ENCODE results near the gene RAB21.
"Not testable (repeated sequence)": the region's sequence is repeated elsewhere in the genome, so short reads cannot be mapped to it uniquely, and the experiment has no call there.

Gene RAB21

DNA sequence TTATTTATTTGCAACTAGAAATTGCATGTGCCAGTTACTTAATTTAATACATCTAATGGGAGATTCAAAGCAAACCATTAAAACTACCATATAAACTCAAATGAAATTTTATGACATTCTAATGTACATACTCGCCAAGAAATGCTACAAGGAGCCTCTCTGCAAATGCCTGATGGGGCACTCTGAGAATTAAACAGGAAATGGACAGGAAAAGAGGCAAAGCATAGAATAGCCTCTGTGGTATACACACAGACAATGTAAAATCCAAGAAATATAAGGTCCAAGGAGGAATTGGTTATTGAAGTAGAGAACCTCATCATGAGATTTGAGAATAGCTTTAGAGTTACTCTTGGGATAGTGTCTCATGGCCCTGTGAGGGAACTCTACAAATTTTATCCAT, 41.2 kb downstream of the RAB21 start:
- no peak for DNase-seq (ENCODE audit: low read depth in 1 of 2, low spot score in 1 of 2)

DNA sequence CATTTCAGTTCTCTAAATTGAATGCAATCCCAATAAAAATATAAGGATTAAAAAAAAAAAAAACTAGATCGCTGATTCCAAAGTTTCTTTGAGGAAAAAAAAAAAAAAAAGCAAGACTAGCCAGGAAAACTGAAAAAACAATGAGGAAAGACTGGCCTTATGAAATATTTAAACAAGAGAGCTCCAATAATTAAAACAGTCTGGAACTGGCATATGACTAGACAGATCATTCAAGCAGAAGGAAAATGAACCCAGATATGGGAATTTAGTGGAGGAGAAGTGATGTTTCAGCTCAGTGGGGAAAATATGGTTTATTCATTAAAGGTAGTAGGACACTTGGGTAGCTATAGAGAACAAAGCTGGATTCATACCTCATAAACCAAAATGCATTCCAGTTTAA, 42.9 kb downstream of the RAB21 start:
- no peak for DNase-seq (ENCODE audit: low read depth in 1 of 2, low spot score in 1 of 2)

DNA sequence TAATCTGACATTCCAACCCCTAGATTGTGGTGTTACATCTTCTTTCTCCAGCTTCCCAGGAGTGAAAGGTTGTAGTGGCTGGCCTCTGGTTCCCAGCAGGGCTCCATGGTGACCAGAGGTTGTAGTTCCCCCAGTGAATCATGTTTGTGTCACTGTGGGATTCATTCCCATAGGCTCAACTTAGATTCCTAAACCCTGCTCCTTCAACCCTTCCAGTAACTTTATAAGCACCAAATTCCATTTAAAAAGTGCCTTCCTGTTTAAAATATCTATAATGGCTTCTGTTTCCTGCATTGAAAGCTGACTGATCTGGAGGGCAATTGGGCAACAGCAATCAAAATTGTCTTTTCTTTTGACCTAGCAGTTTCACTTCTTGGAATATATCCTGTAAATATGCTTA, 44.4 kb downstream of the RAB21 start:
- no peak for DNase-seq (ENCODE audit: low read depth in 1 of 2, low spot score in 1 of 2)

DNA sequence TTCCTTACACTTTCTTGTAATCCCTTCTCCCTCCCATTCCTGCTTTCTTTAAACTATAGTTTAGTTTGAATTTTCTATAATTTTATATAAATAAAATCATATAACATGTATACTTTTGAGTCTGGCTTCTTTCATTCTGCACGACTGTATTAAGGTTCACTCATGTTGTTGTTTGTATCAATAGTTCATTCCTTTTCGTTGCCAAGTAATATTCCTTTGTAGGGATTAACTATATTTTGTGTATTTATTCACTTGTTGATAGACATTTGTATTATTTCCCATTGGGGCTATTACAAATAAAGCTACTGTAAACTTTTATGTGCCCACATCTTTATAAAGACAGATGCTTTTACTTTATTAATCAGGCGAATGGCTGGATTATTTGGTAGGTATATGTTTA, 45.5 kb downstream of the RAB21 start:
- DNase-seq (ENCODE audit: low read depth in 1 of 2, low spot score in 1 of 2) = no peak

DNA sequence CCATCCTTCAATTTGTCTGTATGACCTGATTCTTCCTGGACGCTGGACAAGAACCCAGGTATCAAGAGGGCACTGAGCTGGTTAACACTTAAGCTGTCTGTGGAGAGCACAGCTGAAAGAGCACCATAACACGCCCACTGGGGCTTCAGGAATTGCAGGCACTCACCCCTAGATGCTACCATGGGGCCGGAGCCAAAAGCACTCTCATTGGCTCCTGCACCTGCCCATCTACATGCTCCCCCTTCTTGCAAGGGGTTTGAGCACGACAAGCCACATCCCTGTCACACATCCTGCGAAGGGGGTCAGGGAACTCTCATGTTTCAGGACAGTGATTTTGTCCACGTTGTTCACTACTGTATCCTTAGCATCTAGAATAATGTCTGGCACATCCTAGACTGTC, 49.8 kb downstream of the RAB21 start:
- no peak for DNase-seq (ENCODE audit: low read depth in 1 of 2, low spot score in 1 of 2)

DNA sequence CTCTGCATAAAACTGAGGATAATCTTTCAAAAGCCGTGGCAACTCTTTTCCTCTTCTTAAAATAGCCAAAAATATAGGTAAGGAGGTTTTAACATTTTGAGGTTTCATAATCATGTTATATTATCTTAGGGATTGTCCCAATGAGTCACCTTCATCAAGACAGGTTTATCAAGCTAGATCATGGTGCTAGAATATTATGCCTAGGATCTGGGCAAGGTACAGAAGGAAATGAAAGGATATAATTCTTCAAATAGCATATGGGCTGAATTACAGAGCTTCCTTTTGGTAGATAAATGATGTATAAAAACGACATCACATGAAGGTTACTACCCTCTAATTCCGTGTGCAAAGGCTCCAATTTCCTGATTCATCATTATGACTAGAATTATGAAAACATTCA, 56.3 kb downstream of the RAB21 start:
- DNase-seq (ENCODE audit: low read depth in 1 of 2, low spot score in 1 of 2) = no peak

DNA sequence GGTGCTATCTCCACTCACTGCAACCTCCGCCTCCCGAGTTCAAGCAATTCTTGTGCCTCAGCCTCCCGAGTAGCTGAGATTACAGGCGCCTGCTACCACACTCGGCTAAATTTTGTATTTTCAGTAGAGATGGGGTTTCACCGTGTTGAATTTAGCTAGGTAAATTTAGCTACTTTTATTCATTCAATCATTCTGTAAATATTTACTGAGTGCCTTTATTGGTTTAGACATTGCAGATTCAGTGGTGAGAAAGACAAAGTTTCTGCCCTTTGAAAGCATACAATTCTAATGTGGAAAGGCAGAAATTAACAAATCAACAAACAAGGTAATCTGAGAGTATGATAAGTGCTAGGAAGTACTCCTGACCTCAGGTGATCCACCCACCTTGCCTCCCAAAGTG, 60.6 kb downstream of the RAB21 start:
- not testable (repeated sequence) for DNase-seq (ENCODE audit: low read depth in 1 of 2, low spot score in 1 of 2)

DNA sequence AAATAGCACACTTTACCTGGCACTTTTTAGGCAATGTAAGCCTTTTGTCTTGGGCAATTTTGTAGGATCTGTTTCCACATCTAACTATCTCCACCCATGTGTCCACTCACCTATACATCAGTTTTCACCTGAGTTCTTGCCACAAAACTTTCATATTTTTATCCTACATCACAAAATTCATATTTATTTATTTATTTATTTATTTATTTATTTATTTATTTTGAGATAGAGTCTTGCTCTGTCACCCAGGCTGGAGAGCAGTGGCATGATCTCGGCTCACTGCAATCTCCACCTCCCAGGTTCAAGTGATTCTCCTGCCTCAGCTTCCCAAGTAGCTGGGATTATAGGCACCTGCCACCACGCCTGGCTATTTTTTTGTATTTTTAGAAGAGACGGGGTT, 67.4 kb downstream of the RAB21 start:
- not testable (repeated sequence) for DNase-seq (ENCODE audit: low read depth in 1 of 2, low spot score in 1 of 2)

DNA sequence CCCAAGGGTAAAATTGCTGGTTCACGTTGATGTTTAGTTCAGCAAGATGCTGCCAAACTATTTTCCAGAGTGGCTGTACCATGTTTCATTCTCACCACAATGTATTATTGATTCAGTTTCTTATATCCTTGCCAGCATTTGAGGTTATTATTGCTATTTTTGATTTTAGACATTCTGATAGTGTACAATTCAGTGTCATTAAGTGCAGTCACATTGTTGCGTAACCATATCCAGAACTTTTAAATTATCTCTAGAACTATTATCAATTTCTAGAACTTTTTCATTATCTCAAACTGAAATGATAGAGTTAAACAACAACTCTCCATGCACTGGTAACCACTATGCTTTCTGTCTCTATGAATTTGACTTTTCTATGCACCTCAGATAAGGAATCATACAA, 74.2 kb downstream of the RAB21 start:
- no peak for DNase-seq (ENCODE audit: low read depth in 1 of 2, low spot score in 1 of 2)

DNA sequence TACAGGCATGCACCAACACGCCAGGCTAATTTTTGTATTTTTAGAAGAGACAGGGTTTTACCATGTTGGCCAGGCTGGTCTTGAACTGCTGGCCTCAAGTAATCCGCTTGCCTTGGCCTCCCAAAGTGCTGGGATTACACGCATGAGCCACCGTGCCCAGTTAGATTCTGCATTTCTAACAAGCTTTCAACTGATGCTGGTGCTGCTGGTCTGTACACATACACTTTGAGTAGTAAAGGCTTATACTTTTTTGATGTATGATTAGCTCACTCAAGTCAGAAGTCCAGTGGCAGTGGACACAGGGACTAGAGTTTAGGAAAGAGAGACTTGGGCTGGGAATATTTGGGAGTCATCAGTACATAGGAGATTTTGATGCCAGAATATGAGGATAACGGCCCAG, 82.7 kb downstream of the RAB21 start:
- no peak for DNase-seq (ENCODE audit: low read depth in 1 of 2, low spot score in 1 of 2)

DNA sequence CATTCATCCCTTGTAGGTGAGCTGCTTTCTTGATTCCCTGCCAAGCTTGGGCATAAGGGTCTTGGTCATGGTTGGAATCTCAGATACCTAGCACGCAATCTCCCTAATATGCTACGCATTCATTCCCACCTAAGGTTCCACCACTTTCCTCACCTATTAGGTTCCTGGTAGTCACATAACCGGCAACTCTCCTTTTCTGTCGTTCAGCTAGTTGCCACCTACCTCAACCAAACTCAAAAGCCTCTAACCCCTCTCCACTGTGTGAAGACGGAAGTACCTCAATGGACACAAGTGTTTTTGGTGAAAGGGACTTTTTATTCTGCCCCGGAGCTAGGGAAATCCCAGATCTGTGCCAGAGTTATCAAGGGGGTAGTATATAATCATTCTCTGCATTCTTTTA, 83.6 kb downstream of the RAB21 start:
- DNase-seq (ENCODE audit: low read depth in 1 of 2, low spot score in 1 of 2) = no peak

DNA sequence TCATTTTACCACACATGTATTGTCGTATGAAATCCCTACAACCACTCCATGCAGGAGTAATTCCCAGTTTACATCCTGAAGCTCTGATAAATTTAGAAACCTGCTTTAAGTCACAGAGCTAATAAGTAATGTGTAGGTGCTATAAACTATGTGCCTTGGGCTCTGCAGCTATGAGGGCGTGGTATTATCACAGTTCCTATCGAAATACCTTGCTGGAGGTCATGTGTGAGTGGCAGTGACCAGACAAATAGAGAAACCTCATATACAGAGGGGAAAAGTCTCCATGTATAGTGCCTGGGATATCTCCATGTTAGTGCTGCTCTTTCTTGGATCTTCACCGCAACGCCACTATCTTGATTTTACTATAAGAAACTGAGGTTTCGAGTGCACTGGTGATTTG, 84.0 kb downstream of the RAB21 start:
- DNase-seq (ENCODE audit: low read depth in 1 of 2, low spot score in 1 of 2) = no peak

DNA sequence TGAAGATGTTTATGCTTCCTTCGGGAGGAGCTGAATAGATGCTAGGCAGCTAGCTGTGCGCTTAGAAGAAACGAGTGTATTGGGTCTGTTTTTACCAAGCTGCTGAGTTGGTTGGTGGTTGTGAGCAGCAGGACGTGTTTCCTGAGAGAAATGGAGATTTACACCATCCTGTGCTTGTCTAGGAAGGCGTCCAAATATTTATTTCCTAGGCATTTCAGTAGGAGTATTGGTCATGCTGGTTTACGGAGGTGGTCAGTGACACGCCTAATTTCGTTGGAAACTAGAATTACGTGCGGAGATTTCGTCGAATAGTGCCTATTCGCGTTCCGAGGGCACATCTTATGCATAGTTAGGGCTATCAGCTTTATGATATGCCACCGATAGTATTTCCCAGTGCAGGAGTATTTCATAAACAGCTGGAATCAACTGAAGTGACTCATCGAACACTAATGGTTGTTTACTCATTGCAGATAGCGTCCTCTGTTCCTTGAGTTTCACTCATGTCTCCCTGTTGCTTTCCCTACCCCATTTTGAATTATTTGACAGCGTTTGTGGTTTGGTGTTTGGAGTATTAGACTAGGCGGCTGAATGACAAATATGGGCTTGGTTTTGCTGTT, 85.7 kb downstream of the RAB21 start:
- DNase-seq (ENCODE audit: low read depth in 1 of 2, low spot score in 1 of 2) = no peak

DNA sequence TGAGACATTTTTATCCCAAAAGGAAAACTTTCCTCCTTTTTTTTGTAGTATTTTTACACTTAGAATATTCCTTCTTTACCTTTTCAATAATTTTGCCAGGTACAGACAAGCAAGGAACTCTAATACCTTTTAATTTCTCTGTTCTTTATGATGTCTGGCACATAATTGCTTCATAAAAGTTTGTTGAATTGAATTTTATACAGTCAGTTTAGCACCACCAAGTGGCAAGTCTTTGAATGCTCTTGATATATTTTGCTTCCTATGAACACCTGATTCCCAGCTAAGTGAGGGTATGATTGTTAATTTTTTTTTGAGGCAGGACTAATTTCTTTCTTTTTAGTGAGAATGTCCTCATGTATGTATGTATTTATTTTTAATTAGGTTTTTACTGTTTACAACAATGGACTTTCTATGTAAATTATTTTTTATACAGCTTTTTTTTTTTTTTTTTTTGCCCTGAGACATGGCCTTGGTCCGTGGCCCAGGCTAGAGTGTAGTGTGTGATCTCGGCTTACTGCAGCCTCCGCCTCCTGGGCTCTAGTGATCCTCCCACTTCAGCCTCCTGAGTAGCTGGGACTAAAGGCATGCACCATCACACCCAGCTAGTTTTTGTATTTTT, 91.8 kb downstream of the RAB21 start:
- DNase-seq (ENCODE audit: low read depth in 1 of 2, low spot score in 1 of 2) = no peak

DNA sequence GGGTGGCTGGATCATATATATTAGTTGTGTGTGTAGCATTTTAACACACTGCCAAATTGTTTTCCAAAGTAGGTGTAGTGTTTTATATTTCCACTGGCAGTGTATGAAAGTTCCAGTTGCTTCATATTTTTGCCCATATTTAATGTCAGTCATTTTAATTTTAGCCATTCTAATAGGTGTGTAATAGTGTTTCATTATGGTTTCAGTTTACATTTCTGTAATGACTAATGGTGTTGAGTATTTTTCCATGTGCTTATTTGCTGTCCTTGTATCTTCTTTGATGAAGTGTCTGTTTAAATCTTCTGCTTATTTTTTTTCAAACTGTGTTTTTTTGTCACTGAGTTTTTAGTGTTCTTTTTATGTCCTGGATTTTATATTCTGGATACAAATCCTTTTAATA, 93.5 kb downstream of the RAB21 start:
- DNase-seq (ENCODE audit: low read depth in 1 of 2, low spot score in 1 of 2) = no peak

DNA sequence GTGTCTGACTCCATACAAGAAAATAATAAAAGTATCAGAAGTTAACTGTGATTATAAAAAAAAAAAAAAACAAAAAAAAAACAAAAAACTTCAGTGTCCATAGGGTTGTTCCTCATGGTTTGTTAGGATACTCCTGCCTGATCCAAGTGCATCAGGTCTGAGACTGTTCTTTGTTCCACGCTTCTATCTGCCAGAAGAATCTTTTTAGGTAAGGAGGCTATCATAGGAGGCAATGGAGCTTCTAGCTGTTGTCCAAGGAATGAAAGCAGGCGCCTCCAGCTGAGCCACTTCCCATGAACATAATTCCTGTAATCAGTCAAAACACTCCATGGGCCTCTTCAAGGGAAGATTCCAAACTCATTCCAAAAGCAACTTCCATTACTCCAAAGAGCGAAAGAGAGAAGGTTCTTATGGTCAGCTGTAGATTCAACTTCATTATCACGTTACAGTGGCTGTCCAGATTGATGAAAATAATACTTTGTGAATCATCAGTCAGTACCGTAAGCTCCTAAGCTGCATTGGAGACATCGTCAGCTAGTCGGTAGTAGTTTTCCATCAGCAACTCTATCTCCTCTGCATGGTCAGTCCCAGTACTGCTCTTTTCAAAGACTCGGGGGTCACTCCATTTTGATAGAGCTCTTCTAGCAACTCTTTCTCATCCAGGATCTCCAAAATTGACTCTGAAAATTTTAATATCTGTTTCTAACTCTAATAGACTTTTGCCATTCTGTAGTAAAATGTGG, 94.6 kb downstream of the RAB21 start:
- no peak for DNase-seq (ENCODE audit: low read depth in 1 of 2, low spot score in 1 of 2)
